Measurements from ENCODE around the gene DOK7. TPM values are rescaled to one million over a fixed set of nuclear protein-coding genes. Genes with fewer than 3 reads are reported as not detected.
A peak's percentile ranks its signal among the peaks of the same experiment; 100 is the strongest.

DOK7 gene
- total and polyA plus RNA-seq, 12 donors: 30.3 to 89.7 (median 39.0) TPM

DNA sequence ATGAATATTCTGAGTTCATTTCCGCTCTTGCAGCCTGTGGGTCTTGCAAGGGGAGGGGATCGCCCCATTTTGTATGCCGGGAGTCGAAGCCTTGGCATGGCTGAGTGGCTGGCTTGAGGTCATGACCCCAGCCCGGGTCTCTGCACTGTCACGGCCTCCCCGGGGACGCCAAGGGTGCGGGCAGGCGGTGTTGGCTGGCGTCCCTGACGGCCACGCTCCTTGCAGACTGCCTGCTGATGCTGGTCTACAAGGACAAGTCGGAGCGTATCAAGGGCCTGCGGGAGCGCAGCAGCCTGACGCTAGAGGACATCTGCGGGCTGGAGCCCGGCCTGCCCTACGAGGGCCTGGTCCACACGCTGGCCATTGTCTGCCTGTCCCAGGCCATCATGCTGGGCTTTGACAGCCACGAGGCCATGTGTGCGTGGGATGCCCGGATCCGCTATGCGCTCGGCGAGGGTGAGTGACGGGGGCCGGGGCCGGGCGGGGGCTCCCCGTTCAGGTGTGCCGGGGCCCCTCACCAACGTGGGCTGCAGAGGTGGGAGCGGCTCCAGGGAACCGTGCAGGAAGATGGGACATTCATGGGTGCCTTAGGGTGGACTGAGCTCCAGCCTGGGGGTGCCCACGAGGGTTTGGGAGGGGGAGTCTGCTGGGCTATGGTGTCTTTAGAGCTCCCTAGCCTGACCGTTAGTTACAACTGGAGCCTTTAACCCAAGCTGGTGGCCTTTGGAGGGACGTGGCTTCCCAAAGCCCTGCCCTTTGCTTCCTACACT lies 10.3 kb downstream of the DOK7 start:
- TF ChIP-seq, protein P1, sequence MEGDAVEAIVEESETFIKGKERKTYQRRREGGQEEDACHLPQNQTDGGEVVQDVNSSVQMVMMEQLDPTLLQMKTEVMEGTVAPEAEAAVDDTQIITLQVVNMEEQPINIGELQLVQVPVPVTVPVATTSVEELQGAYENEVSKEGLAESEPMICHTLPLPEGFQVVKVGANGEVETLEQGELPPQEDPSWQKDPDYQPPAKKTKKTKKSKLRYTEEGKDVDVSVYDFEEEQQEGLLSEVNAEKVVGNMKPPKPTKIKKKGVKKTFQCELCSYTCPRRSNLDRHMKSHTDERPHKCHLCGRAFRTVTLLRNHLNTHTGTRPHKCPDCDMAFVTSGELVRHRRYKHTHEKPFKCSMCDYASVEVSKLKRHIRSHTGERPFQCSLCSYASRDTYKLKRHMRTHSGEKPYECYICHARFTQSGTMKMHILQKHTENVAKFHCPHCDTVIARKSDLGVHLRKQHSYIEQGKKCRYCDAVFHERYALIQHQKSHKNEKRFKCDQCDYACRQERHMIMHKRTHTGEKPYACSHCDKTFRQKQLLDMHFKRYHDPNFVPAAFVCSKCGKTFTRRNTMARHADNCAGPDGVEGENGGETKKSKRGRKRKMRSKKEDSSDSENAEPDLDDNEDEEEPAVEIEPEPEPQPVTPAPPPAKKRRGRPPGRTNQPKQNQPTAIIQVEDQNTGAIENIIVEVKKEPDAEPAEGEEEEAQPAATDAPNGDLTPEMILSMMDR (IDR thresholded peaks at IDR 0.05): no peak
- DNase-seq (peak in 1 of 2 donors; percentile 59), ATAC-seq (peak in 6 of 8 donors; percentile 18 to 46 (median 34))
- Histone ChIP-seq H3K9me3 (no peaks in the 10 kb centered on the region), H3K27ac (peak overlapping the region in 8 of 10 donors; percentile 42 to 71 (median 56)), H3K4me3 (no peak overlapping the region), H3K36me3 (peaks cover 0 to 12% (median 0%) of the 10 kb centered on the region in 9 donors), H3K4me1 (peaks cover 0 to 71% (median 30%) of the 10 kb centered on the region in 9 donors), H3K27me3 (peaks cover 0 to 18% (median 4%) of the 10 kb centered on the region in 7 donors)
- WGBS, 2 donors: 63 to 68% methylated on average over 41 of the region's 41 CpGs
- intact Hi-C loops (cut with DNase I): no loop called here

DNA sequence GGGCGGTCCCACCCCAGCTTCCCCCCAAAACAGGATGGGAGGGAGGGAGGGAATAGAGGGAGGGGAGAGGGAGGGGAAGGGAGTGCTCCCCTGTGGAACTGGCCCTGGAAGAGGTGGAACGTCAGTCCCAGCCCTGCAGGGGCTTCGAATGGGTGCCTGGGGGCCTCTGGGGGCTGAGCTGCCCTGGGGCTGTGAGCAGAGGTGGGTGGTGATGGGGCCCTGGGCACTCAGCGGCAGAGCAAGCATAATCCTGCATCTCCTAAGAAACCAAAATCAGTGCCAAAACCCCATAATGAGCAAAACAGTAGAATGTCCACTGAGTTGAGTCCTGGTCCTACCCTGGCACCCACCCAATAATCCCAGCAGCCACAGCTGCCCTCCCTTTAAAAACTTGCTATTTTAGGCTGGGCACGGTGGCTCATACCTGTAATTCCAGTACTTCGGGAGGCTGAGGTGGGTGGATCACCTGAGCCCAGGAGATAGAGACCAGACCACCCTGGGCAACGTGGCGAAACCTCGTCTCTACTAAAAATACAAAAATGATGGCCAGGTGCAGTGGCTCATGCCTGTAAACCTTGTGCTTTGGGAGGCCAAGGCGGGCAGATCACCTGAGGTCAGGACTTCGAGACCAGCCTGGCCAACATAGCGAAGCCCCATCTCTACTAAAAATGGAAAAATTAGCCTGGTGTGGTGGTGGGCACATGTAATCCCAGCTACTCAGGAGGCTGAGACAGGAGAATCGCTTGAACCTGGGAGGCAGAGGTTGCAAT lies 11.1 kb downstream of the DOK7 start:
- H3K27ac ChIP-seq: peak overlapping the region in 3 of 10 donors; percentile 48 to 71 (median 59)
- H3K4me1 ChIP-seq: peaks cover 0 to 65% (median 30%) of the 10 kb centered on the region in 9 donors
- ATAC-seq: no peak
- peaks cover 0 to 18% (median 4%) of the 10 kb centered on the region in 7 donors for H3K27me3 ChIP-seq
- 68 to 74% methylated on average over 13 of the region's 13 CpGs for WGBS, 2 donors
- H3K9me3 ChIP-seq: no peaks in the 10 kb centered on the region
- H3K36me3 ChIP-seq: peaks cover 0 to 12% (median 0%) of the 10 kb centered on the region in 9 donors
- intact Hi-C loops (cut with DNase I): no loop called here
- TF ChIP-seq, protein P1 (IDR thresholded peaks at IDR 0.05): no peak
- no peak for DNase-seq
- H3K4me3 ChIP-seq: no peak overlapping the region

DNA sequence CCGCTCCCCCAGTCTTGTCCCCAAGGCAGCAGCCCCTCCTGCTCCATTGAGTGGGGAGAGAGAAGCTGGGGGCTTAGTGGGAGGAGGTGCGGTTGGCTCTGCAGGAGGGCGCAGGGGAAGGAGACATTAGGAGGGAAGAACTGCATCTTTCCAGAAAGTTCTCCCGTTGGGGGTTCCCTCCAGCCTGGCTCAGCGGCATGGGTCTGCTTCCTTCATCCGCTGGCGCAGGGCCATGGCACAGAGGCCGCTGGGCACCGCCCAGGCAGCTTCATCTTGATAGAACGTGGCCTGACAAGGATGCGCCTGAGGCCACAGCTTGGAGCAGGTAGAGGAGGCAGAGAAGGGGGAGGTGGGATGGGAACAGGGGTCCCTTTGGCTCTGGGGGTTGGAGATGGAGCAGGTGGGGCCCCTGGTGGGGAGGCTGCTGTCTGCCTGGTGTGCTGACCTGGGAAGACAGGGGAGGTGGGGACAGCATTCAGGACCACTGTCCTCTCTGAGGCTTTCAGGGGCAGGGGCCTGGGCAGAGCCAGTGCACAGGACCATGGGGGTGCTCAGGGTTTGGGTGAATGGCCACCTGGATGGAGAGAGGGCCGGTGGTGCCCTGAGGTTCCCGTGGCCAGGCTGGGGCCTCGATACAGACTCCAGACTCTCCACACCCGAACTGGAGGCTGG lies 12.1 kb downstream of the DOK7 start:
- Histone ChIP-seq H3K27me3 (peaks cover 0 to 19% (median 4%) of the 10 kb centered on the region in 7 donors), H3K27ac (no peak overlapping the region), H3K4me3 (no peak overlapping the region), H3K36me3 (peaks cover 0 to 12% (median 0%) of the 10 kb centered on the region in 9 donors), H3K9me3 (no peaks in the 10 kb centered on the region), H3K4me1 (peaks cover 0 to 65% (median 26%) of the 10 kb centered on the region in 9 donors)
- intact Hi-C loops (cut with DNase I): no loop called here
- DNase-seq (no peak), ATAC-seq (no peak)
- WGBS, 2 donors: 72 to 76% methylated on average over 15 of the region's 15 CpGs
- TF ChIP-seq, protein P1 (IDR thresholded peaks at IDR 0.05): no peak

DNA sequence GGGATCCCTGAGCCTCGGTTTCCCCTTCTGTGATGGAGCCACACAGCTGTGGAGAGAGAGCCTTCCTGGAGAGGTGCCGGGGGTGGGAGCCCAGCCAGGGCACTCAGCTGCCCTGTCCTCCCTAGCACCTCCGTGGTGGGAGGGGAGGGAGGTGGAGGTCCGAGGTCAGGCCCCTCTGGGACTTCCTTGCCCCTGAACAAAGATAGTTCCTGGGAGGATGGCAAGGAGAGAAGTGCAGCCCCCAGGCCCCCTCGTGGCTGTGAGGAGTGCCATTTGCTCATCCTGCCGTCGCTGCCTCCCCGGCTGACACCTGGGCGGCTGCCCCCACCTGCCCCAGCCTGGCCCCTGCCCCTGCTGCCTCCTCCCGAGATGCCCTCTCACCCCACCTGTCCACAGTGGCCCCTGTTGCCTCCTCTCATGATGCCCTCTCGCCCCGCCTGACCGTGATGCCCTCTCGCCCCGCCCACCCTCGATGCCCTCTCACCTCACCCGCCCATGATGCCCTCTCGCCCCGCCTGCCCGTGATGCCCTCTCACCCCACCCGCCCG lies 12.7 kb downstream of the DOK7 start:
- no peak for DNase-seq
- WGBS, 2 donors: 69 to 74% methylated on average over 22 of the region's 22 CpGs
- no peak overlapping the region for H3K27ac ChIP-seq
- H3K27me3 ChIP-seq: peaks cover 0 to 25% (median 6%) of the 10 kb centered on the region in 7 donors
- H3K36me3 ChIP-seq: peaks cover 0 to 12% (median 0%) of the 10 kb centered on the region in 9 donors
- TF ChIP-seq, protein P1 (IDR thresholded peaks at IDR 0.05): no peak
- H3K4me1 ChIP-seq: peaks cover 2 to 65% (median 26%) of the 10 kb centered on the region in 9 donors
- intact Hi-C loops (cut with DNase I): no loop called here
- H3K4me3 ChIP-seq: no peak overlapping the region
- ATAC-seq: no peak
- no peaks in the 10 kb centered on the region for H3K9me3 ChIP-seq

Data from heart right ventricle (tissue), 16 donors.